Measurements from ENCODE around the gene DHRS7.

Gene DHRS7

DNA sequence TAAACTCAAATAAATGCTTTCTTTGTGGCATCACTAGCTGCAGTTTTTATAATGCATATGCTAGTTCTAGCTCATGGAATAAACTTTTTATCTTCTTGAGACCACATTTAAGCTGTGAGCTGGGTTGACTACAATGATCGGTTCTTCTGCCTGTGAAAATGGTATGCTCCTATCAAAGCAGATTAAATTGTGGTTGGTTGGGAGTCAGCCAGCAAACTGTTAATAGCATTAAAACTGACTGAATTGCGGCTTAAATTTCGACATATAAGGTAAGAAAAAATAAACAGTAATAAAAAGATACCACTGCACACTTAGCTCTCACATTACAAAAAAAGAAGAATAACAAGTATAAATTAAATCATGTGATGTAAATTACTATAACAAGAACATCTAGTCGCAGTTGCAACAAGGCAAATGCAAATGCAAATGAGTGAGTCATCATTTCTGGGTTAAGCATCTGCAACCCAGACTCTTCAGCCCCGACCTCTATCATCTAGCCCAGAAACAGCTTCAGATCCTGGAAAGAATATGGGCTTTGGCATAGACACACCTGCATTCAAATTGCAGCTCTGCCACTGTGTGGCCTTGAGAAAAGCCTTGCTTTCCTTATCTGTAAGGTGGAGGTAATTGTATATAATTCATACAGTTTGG lies 19.8 kb upstream of the DHRS7 start:
- no peak for DNase-seq (ENCODE audit: low spot score)

DNA sequence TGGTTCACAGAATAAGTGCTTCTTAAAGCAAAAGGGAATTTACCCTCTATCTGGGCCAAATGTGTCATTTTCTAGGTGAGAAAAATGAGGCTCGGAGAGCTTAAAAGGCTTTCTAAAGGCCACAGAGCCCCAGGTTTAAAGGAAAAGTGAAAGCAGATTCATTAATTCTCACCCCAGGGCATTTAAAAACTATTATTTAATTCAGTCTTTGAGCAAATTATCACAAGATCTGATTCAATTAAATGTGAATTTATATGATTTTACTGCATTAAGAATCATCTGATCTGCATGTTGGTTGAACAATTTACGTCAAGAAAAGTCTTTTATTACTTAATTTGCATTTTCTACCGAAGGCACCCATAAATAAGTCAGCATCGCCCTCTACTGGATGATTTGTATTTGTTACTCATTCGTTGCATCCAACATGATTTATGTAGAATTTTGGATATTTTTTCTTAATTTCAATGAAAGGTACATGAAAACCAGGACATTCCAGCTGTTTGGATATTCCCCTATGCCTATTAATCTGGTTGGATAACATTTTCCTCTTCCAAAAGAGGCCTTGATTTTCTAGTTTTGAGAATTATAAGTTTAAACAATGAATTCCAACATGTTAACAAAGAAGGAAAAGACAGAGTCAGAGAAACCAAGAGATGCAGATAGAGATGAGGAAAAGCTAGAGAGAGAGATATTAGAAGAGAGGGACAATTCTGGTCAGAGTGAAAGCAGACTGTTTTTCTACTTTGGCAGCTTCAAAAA lies 19.1 kb upstream of the DHRS7 start:
- DNase-seq (ENCODE audit: low spot score), result peak; percentile 69

DNA sequence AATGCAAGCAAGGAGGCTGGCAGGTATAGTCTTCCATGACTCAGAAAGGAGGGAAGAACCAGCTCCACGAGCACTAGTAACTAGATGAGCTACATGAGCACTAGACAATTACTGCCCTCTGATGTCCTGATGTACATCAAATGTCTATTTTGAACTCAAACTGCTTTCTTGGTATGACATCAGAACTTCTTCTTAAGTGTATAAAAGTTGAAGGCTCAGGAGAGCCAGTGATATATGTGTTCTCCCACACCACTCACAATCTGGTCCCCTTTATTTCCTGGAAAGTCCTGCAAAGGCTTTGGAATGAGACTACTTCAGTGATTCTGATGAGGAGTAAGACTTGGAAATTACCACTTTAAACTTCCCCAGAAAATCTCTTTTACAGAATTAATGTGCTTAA lies 18.5 kb upstream of the DHRS7 start:
- no peak for DNase-seq (ENCODE audit: low spot score)

DNA sequence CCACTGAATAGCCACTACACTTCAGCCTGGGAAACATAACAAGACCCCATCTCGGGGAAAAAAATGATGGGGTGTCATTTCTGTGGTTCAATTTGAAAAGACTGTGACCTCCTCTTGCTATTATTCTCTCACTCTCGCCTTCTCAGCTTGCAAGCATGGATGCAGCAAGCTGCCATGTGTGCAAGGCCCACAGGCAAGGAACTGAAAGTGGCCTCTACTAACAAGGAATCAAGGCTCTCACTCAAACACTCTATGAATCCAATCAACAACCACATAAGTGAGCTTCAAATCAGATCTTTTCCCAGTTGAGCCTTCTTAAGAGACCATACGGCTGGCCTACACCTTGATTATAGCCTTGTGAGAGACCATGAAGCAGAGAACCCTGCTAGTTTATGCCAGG lies 17.9 kb upstream of the DHRS7 start:
- DNase-seq (ENCODE audit: low spot score), result no peak

GRCh38 chr14:60179431-60179869 lies 14.3 kb upstream of the DHRS7 start:
- DNase-seq (ENCODE audit: low spot score), result no peak

- DNase-seq (ENCODE audit: low spot score), result no peak
These were observed 13.6 kb upstream of the DHRS7 start for GRCh38 chr14:60178820-60179219.

DNA sequence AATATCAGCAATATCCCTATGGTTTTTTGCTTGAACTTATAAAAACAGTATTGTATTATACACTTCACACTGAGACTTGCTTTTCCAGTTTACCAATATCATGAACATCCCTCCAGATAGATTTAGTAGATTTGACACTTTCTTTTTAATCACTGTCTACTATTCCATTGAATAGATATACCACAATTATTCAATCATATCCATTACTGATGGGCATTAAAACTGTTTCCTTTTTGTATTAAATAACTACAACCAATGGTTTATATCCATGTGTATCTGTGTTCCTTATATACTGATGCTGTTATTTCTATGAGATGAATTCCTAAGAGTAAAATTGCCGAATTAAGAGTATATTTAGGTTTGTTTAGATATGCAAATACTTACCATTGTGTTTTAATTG lies 13.0 kb upstream of the DHRS7 start:
- DNase-seq (ENCODE audit: low spot score), result no peak

DNA sequence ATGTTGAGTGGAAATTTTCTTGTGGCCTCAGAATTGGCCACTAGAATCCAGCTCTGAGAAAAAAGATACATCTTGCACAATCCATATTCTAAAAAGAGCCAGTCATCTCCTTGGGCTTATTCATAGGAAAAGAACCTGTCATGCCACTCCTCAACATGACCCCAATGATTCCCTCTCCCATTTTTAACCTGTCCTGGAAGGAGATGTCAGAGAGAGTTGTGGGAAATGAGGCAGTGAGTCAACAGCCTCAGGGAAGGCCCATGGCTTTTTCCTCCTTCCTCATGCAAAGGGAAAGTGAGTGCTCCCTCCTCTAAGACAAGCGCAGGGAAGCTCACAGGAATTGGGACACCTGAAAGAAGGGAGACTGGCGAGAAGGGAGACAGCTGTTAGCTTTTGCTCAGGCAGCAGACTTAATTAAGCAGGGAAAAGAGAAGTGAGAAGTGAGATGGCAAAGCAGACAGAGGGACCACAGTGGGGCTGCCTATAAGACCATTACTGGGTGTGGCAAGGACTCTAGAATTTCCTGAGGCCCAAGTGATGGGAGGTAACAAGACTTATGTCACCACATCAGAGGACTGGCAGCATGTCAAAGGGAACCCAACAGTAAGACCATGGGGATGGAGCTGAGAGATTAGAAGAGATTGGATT lies 10.2 kb upstream of the DHRS7 start:
- no peak for DNase-seq (ENCODE audit: low spot score)

GRCh38 chr14:60174352-60175254 lies 9.4 kb upstream of the DHRS7 start:
- DNase-seq (ENCODE audit: low spot score), result no peak

DNA sequence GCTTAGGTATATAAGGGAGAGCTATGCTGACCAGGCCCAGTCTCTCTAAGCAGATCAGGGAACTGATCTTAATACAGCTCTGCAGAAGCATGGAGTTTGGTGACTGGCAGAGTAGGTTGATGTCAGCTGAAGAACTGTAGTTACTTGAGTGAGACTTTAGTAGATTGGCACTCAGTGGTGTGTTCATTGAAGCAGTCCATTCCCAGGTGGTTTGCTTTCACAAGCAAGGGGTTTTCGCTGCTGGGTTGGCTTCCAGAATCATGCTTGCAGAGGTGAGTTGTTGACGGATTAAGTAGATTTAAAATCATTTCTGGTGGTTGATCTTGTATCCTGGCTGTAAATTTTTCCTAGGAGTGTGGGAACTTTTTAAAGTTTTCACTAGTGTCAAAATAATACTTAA lies 6.5 kb upstream of the DHRS7 start:
- no peak for DNase-seq (ENCODE audit: low spot score)

- DNase-seq (ENCODE audit: low spot score), result no peak
These were observed 5.8 kb upstream of the DHRS7 start for GRCh38 chr14:60170948-60171347.

DNA sequence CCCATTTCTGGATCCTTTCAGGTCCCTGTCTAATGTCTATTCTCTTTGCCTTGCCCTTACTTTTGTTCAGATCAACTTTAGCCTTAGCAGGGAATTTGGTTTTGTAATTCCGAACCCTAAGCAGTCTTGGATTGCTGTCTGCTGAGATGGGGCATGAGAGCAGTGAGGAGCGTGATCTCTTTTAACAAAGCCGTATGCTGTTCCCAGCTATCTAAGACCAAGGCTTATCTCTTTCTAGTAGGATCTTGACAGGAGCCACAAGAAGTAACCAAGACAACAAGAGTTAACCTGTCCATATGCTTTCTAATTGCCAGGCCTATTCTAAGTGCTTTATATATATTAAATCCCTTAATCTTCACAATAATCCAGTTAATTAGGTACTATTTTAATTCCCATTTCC lies 4.5 kb upstream of the DHRS7 start:
- DNase-seq (ENCODE audit: low spot score), result no peak

- peak; percentile 35 for DNase-seq (ENCODE audit: low spot score)
These were observed 944 bp upstream of the DHRS7 start for GRCh38 chr14:60166142-60166541.

DNA sequence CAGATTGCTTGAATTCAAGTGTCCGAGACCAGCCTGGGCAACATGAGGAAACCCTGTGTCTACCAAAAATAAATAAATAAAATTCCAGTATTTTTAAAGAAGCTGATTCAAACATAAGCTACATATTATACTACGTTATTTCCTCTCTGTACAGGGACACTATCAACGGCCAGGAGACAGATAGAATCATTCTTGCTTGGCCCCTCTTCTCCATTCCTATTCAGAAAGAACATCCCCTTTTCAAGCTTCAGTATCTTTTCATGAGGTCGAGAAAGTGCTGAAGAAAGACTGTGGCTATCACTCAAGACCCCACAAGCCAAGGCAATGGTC lies 314 bp upstream of the DHRS7 start:
- DNase-seq (ENCODE audit: low spot score), result no peak

- no peak for DNase-seq (ENCODE audit: low spot score)
These were observed 840 bp downstream of the DHRS7 start for GRCh38 chr14:60164404-60164711.

DNA sequence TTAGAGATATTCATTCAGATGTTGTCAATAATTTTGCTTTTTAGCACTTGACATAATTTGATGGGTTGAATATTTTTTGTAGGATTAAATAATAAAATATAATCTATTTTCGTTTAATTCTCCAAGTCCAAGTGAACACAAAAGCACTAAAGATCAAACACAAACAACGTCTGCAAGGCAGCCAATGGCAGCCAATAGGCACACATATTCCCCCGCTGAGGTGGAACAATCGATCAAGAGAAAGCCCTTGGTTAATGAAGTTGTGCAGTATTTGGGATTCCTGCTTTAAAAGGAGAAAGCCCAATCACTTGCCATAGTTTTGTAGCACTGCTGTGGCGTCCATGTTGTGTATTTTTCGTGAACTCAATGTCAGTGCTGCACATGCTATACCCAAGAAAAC lies 1.5 kb downstream of the DHRS7 start:
- DNase-seq (ENCODE audit: low spot score), result no peak

GRCh38 chr14:60161196-60162107 lies 3.7 kb downstream of the DHRS7 start:
- DNase-seq (ENCODE audit: low spot score), result no peak

DNA sequence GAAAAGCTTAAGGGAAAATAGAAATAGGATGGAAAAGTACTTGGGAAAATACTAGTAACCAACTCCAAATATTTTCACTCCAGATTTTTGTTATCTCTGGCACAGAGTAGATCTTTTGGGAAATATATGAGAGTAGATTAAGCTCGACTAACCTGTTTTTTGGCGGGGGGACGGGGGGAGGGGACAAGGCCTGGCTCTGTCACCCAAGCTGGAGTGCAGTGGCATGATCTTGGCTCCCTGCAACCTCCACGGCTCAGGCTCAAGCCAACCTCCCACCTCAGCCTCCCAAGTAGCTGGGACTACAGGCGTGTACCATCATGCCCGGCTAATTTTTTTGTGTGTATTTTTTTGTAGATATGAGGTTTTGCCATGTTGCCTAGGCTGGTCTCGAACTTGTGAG lies 4.8 kb downstream of the DHRS7 start:
- DNase-seq (ENCODE audit: low spot score), result no peak

GRCh38 chr14:60154671-60155070 lies 10.5 kb downstream of the DHRS7 start:
- DNase-seq (ENCODE audit: low spot score), result no peak

DNA sequence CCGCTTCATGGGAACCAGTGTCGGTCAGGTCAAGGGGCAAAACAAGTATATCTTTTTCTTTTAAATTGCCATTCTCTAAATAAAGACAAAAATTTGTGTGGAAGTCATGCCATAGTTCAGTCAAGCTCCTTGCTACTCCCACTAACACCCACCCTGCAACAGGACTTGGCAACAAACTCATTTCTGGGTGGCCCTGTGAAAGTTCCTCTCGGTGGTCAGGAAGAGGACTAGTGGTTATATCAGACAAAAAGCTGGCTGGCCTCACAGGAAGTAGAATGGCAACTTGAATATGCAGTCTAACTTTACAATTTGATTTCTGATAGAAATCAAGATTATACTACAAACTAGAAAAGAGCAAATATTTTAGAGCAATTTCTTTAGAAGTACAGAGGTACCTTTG lies 11.2 kb downstream of the DHRS7 start:
- no peak for DNase-seq (ENCODE audit: low spot score)

GRCh38 chr14:60151715-60152114 lies 13.5 kb downstream of the DHRS7 start:
- DNase-seq (ENCODE audit: low spot score), result peak; percentile 71

DNA sequence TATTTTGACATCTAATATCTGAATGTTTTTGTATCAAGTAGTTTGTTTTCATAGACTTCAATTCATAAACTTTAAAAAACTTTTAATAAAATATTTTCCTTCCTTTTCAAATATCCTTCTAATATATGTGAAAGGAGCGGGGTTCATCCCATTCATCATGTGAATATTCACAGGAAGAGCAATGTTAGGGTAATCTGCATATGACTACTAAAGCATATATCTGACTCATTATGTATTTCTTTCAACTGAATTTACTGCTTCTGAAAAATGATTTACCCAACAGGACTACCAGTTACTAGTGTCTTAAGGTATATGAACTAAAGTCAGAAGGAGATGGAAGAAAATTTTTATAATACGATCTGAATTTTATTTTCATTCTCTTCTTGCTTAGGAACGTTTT lies 30.5 kb downstream of the DHRS7 start:
- no peak for DNase-seq (ENCODE audit: low spot score)

Data from globus pallidus (tissue), 1 donor.